Esophagus muscularis mucosa (tissue), 3 donors: ENCODE data around the gene DMD.

ENCODE experiments used
- POLR2AphosphoS5 ChIP-seq, 2 donors: sonication (generic); formaldehyde crosslinking; IDR thresholded peaks; one replicate each; pipeline ENCODE4 v1.6.1; 2017; ENCODE audit warnings: antibody characterized with exemption in 2 of 2
- TF ChIP-seq, protein P1 (sequence below), 3 experiments: fragments of 200-600 bp in 2 of 3; fragments of 450-650 bp in 1 of 3; sonication (generic) in 2 of 3; IDR thresholded peaks; one replicate each; pipeline ENCODE4 v1.5.1; 2017 to 2019; ENCODE audit warnings: antibody characterized with exemption in 3 of 3, mild to moderate bottlenecking in 2 of 3, moderate library complexity in 1 of 3

- no peak for TF ChIP-seq POLR2AphosphoS5 (IDR thresholded peaks at IDR 0.05)
- TF ChIP-seq, protein P1, sequence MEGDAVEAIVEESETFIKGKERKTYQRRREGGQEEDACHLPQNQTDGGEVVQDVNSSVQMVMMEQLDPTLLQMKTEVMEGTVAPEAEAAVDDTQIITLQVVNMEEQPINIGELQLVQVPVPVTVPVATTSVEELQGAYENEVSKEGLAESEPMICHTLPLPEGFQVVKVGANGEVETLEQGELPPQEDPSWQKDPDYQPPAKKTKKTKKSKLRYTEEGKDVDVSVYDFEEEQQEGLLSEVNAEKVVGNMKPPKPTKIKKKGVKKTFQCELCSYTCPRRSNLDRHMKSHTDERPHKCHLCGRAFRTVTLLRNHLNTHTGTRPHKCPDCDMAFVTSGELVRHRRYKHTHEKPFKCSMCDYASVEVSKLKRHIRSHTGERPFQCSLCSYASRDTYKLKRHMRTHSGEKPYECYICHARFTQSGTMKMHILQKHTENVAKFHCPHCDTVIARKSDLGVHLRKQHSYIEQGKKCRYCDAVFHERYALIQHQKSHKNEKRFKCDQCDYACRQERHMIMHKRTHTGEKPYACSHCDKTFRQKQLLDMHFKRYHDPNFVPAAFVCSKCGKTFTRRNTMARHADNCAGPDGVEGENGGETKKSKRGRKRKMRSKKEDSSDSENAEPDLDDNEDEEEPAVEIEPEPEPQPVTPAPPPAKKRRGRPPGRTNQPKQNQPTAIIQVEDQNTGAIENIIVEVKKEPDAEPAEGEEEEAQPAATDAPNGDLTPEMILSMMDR (IDR thresholded peaks at IDR 0.05) = no peak
Measured at GRCh38 chrX:32392655-32393054, 818.7 kb downstream of the DMD start.
